Sigmoid colon (tissue), 7 donors: ENCODE results near the gene POLN. TPM values are rescaled to one million over a fixed set of nuclear protein-coding genes. Genes with fewer than 3 reads are reported as not detected.

Source experiments
- DNase-seq: peaks from one replicate; pipeline ENCODE4 v3.0.0-alpha.2; 2019
- H3K27ac ChIP-seq, 4 donors: fragments of 200-600 bp; sonication (generic); one replicate each; pipeline ENCODE4 v1.5.1; 2016 to 2019; ENCODE audit warnings: mild to moderate bottlenecking in 1 of 4
- H3K27me3 ChIP-seq, 3 donors: fragments of 200-600 bp; sonication (generic); one replicate each; pipeline ENCODE4 v1.5.1; 2019; ENCODE audit warnings: mild to moderate bottlenecking in 1 of 3
- H3K36me3 ChIP-seq, 4 donors: fragments of 200-600 bp; sonication (generic); one replicate each; pipeline ENCODE4 v1.5.1; 2016 to 2019
- H3K4me1 ChIP-seq, 4 donors: fragments of 200-600 bp; sonication (generic); one replicate each; pipeline ENCODE4 v1.5.1; 2017 to 2019
- H3K4me3 ChIP-seq, 4 donors: fragments of 200-600 bp; sonication (generic); one replicate each; pipeline ENCODE4 v1.5.1; 2017 to 2019; ENCODE audit warnings: mild to moderate bottlenecking in 2 of 4, moderate library complexity in 1 of 4
- H3K9me3 ChIP-seq, 4 donors: fragments of 200-600 bp in 3 of 4; sonication (generic) in 3 of 4; one replicate each; pipeline versions ENCODE4 v1.5.1 to v1.6.1; 2013 to 2019
- CTCF ChIP-seq, 4 experiments: fragments of 450-650 bp in 3 of 4; fragments of 200-600 bp in 1 of 4; IDR thresholded peaks; one replicate each; pipeline ENCODE4 v1.5.1; 2016 to 2019; ENCODE audit warnings: antibody characterized with exemption in 4 of 4, mild to moderate bottlenecking in 3 of 4, moderate library complexity in 2 of 4
- EP300 ChIP-seq, 4 donors: sonication (generic); formaldehyde crosslinking; IDR thresholded peaks; one replicate each; pipeline ENCODE4 v1.6.1; 2017; ENCODE audit warnings: antibody characterized with exemption in 4 of 4
- POLR2A ChIP-seq, 2 donors: fragments of 450-650 bp; IDR thresholded peaks; one replicate each; pipeline ENCODE4 v1.6.1; 2016; ENCODE audit warnings: antibody characterized with exemption in 2 of 2, mild to moderate bottlenecking in 2 of 2, moderate library complexity in 2 of 2
- POLR2AphosphoS5 ChIP-seq, 4 donors: sonication (generic); formaldehyde crosslinking; IDR thresholded peaks; one replicate each; pipeline ENCODE4 v1.6.1; 2017; ENCODE audit warnings: antibody characterized with exemption in 4 of 4
- WGBS, 2 donors: extraction: QIAGEN DNeasy Blood & Tissue Kit; methylation state at CpG; one replicate each; pipeline ENCODE4 v1.1.7; 2013; 5-methylcytosine and 5-hydroxymethylcytosine counted together
- intact Hi-C: fragments of 100-400 bp; cut with DNase I; formaldehyde crosslinking; loops from one replicate; pipeline ENCODE4 v1.15.1; 2023
- polyA plus RNA-seq, 3 donors: library from polyadenylated mRNA; stranded (reverse); fragments of 200-250 nt; gene quantifications; one replicate each; pipeline ENCODE4 v1.2.3, GENCODE V29; 2013
- total RNA-seq, 4 donors: library from RNA; depleted of rRNA; stranded (reverse); fragments of >200 nt; gene quantifications; one replicate each; pipeline ENCODE4 v1.1.0, GENCODE V29; 2016
- donor health status: healthy with polysubstance abuse.
- donor health status: Bipolar disorder and iron deficiency.
- donor health status: healthy.

Gene POLN
- total and polyA plus RNA-seq, 7 donors = 0.60 to 9.4 (median 2.0) TPM; not detected in 1

GRCh38 chr4:2241003-2241402 is 918 bp downstream of the POLN start:
- Histone ChIP-seq H3K27ac (peak overlapping the region; percentile 80 to 84 (median 82)), H3K4me1 (peaks cover 0 to 51% (median 41%) of the 10 kb centered on the region in 4 donors), H3K27me3 (no peaks in the 10 kb centered on the region), H3K9me3 (no peaks in the 10 kb centered on the region), H3K36me3 (peaks cover 0 to 13% (median 2%) of the 10 kb centered on the region in 4 donors), H3K4me3 (peak overlapping the region; percentile 72 to 86 (median 85))
- TF ChIP-seq CTCF (IDR thresholded peaks at IDR 0.05) (no peak), EP300 (IDR thresholded peaks at IDR 0.05) (no peak), POLR2AphosphoS5 (IDR thresholded peaks at IDR 0.05) (no peak), POLR2A (IDR thresholded peaks at IDR 0.05) (no peak)
- intact Hi-C loops = loop anchor here (5.0 kb wide), 2 partner anchors 176 to 221 kb away; partner anchors contain the start of genes CFAP99 and ZFYVE28
- WGBS, 2 donors = 1 to 3% methylated on average over 7 of the region's 7 CpGs
- no peak for DNase-seq

GRCh38 chr4:2236944-2237666 is 4.8 kb downstream of the POLN start:
- Histone ChIP-seq H3K4me3 (no peak overlapping the region), H3K27ac (no peak overlapping the region), H3K4me1 (peaks cover 0 to 44% (median 28%) of the 10 kb centered on the region in 4 donors), H3K36me3 (peaks cover 0 to 37% (median 7%) of the 10 kb centered on the region in 4 donors), H3K27me3 (no peaks in the 10 kb centered on the region), H3K9me3 (no peaks in the 10 kb centered on the region)
- DNase-seq = no peak
- TF ChIP-seq POLR2AphosphoS5 (IDR thresholded peaks at IDR 0.05) (no peak), POLR2A (IDR thresholded peaks at IDR 0.05) (no peak), EP300 (IDR thresholded peaks at IDR 0.05) (no peak), CTCF (IDR thresholded peaks at IDR 0.05) (no peak)
- 61 to 69% methylated on average over 3 of the region's 3 CpGs for WGBS, 2 donors
- intact Hi-C loops = no loop called here

- DNase-seq = no peak
These were observed 10.8 kb downstream of the POLN start for GRCh38 chr4:2231082-2231481.

GRCh38 chr4:2226261-2226660 is 15.7 kb downstream of the POLN start:
- intact Hi-C loops = no loop called here
- Histone ChIP-seq H3K27me3 (no peaks in the 10 kb centered on the region), H3K4me1 (no peaks in the 10 kb centered on the region), H3K36me3 (peaks cover 0 to 11% (median 6%) of the 10 kb centered on the region in 4 donors), H3K4me3 (no peak overlapping the region), H3K27ac (no peak overlapping the region), H3K9me3 (no peaks in the 10 kb centered on the region)
- 84 to 87% methylated on average over 2 of the region's 2 CpGs for WGBS, 2 donors
- TF ChIP-seq POLR2A (IDR thresholded peaks at IDR 0.05) = no peak
- no peak for TF ChIP-seq CTCF (IDR thresholded peaks at IDR 0.05)
- TF ChIP-seq EP300 (IDR thresholded peaks at IDR 0.05) = no peak
- TF ChIP-seq POLR2AphosphoS5 (IDR thresholded peaks at IDR 0.05) = no peak
- DNase-seq = no peak

More at GRCh38 chr4:2231082-2231481, 10.8 kb downstream of the POLN start:
- Histone ChIP-seq H3K4me1 (no peaks in the 10 kb centered on the region), H3K36me3 (peaks cover 0 to 36% (median 6%) of the 10 kb centered on the region in 4 donors), H3K27ac (no peak overlapping the region), H3K27me3 (no peaks in the 10 kb centered on the region), H3K4me3 (no peak overlapping the region), H3K9me3 (no peaks in the 10 kb centered on the region)
- intact Hi-C loops = no loop called here
- 98% methylated on average over 6 of the region's 6 CpGs for WGBS, 2 donors
- no peak for TF ChIP-seq EP300 (IDR thresholded peaks at IDR 0.05)
- no peak for TF ChIP-seq CTCF (IDR thresholded peaks at IDR 0.05)
- TF ChIP-seq POLR2A (IDR thresholded peaks at IDR 0.05) = no peak
- TF ChIP-seq POLR2AphosphoS5 (IDR thresholded peaks at IDR 0.05) = no peak
